DMS79 (cell line): ENCODE measurements around the gene SHLD1.
"Not testable (repeated sequence)": the region's sequence is repeated elsewhere in the genome, so short reads cannot be mapped to it uniquely, and the experiment has no call there.

Experiments used
- DNase-seq: peaks from one replicate; lab custom pipeline; 2025; lab: John Stamatoyannopoulos, UW

SHLD1 gene

GRCh38 chr20:5781367-5781766 is 31.2 kb downstream of the SHLD1 start:
- DNase-seq, result not testable (repeated sequence)

- DNase-seq, result no peak
Observed at GRCh38 chr20:5781798-5782750, 31.9 kb downstream of the SHLD1 start.

- DNase-seq, result peak; percentile 30
Observed at GRCh38 chr20:5784735-5785134, 34.5 kb downstream of the SHLD1 start.

DNA sequence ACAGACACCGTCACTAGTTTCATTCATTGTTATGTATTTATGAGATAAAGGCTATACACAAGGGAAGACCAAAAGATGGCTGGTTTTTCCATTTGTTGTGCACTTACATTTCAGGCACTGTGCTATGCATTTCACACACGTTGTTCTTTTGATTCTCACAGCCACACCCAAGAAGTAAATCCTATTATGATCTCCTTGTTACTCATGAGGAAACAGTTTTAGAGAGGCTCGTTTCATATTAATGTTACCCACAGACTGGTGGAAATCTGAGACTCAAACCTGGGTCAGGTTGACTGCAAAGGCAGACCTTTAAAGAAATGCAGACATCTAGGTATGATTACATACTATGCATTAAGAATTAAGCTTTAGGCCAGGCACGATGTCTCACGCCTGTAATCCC is 34.9 kb downstream of the SHLD1 start:
- DNase-seq, result no peak

DNA sequence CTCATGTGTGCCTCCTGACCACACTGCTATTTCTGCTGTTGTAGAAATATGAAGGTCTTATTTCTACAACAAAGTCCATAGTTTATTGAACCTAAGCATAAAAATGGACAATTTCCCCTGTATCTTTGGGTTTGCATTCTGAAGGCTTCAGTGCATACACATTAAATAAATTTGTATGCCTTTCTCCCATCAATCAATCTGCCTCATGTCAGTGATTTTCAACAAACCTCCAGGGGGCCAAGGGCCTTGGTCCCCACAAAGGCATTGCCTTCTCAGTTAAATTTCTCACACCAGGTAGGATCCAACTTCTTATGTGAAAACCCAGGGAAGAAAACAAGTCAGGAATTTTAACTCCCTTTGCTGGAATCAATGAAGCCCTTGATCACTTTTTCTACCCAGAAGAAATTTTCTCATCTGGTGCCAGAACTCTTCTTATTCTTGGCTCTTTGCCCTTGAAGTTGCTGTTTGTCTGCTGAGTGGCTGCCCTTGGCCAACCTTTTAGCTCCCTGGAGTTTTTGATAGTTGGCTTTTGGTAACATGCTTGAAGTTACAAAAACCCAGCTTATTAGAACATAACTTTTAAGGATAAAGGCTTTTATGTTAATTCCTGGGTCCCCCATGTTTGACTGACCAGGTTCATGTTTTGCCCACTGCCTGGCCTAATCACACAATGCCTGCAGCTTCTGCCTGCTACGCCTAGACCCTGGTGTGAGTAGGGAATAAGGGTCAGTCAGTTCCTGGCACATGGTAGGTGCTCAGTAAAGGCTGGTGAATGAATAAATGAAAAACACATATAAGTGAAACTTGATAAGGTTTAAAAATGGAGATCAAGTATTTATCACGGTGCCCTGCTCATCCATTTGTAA is 37.0 kb downstream of the SHLD1 start:
- no peak for DNase-seq

GRCh38 chr20:5787796-5788165 is 37.6 kb downstream of the SHLD1 start:
- no peak for DNase-seq

DNA sequence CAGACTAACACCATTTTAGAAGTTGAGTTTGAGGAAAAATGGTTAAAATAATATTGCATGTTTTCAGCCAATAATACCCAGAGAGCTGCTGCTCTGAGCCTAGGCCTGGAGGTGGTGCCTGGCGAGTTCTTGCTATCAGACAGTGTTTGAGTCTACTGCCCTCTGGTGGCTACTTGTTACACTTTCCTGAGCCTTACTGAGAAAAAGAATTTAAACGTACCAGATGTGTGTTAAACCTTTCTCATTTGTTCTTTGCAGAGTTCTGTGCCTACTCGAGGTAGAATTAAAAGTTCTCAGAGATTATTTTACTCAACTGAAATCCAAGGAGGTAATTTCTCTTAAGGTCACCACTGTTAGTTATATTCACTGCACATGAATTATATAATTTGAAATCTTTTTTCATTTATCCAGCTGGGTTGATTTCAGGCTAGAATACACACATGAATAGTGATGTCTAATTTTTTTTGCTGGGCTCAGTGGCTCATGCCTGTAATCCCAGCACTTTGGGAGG is 38.2 kb downstream of the SHLD1 start:
- DNase-seq, result peak; percentile 46

DNA sequence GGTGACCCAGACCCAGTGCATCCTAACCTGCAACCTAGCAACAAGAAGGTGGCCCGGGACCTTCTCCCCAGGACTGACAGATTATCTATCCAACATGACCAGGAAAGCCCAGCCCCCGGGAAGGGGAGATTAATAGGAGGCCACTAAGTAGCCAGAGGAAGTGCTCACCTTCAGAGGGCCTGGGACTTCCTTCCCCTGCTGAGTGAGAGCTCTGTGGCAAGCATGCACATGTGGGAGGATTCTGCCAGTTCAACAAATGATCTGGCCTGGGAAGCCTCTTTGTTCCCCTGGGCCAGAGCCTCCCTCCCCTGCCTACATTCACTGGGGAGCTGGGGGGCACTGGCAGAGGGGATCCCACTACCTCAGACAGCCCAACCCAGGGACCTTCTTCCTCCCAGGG is 39.6 kb downstream of the SHLD1 start:
- DNase-seq, result no peak

DNA sequence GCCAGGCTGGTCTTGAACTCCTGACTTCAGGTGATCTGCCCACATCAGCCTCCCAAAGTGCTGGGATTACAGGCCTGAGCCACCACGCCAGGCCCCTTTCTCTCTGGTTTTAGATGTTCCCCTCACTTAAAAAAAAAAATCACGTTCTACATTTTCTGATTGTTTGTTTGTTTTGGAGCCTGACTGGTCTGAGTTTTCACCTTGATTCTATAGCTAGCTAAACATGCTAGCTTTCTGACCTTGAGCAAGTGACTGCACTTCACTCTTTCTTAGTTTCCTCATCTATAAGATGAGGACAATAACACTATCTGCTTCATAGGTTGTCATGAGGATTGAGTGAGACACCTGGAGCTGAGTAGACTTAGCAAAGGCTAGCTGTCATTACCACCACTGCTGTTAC is 43.7 kb downstream of the SHLD1 start:
- no peak for DNase-seq

DNA sequence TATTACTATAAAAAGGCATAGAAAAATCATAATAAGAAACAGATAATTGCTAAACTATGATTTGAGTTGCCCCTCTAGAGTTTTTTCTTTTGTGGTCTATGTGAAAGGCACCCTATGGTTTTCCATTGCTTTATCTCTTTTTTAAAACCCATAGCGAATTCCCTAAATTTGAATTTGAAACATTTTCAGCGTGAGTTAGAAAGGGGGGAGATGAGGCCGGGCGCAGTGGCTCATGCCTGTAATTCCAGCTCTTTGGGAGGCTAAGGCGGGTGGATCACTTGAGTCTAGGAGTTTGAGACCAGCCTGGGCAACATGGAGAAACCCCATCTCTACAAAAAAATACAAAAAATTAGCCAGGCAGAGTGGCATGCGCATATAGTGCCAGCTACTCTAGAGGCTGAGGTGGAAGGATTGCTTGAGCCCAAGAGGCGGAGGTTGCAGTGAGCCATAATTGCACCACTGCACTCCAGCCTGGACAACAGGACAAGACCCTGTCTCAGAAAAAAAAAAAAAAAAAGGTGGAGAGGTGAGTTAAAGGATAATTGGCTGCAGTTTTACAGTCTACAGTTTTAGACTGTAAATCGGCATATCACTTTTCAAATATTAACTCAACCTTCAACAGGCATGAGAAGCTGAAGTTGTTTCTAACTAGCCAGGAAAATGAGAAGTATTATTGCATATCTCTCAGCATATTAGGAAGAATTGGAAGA is 46.3 kb downstream of the SHLD1 start:
- DNase-seq, result no peak

DNA sequence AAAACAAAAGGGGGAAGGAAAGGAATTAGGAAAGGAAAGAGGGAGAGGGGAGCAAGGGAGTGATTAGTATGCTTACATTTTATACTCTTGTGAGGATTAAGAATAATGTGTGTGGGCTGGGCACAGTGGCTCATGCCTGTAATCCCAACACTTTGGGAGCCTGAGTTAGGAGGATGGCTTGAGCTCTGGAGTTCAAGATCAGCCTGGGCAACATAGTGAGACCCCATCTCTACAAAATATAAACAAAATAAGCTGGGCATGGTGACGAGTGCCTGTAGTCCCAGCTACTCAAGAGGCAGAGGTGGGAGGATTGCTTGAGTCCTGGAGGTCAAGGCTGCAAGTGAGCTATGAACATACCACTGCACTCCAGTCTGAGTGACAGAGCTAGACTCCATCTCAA is 47.0 kb downstream of the SHLD1 start:
- no peak for DNase-seq

DNA sequence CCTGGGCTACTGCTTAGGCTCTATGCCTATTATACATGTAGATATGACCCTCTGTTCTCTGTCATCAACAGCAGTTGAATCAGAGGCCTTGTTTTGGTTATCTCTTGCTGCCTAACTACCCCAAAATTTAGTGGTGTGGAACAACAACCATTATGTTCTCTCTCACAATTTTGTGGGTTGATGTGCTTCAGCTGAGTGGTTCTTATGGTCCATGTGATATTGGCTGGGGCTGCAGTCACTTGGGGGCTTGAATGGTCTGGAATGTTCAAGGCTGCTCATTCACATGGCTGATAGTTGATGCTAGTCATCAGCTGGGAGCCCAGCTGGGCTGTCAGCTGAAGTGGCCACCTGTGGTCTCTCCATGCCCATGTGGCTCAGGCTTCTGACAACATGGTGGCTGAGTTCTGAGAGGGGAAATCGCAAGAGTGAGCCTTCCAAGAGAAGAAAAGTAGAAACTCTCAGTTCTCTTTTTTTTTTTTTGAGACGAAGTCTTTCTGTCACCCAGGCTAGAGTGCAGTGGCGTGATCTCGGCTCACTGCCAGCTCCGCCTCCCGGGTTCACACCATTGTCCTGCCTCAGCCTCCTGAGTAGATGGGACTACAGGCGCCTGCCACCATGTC is 47.8 kb downstream of the SHLD1 start:
- DNase-seq, result peak; percentile 12

DNA sequence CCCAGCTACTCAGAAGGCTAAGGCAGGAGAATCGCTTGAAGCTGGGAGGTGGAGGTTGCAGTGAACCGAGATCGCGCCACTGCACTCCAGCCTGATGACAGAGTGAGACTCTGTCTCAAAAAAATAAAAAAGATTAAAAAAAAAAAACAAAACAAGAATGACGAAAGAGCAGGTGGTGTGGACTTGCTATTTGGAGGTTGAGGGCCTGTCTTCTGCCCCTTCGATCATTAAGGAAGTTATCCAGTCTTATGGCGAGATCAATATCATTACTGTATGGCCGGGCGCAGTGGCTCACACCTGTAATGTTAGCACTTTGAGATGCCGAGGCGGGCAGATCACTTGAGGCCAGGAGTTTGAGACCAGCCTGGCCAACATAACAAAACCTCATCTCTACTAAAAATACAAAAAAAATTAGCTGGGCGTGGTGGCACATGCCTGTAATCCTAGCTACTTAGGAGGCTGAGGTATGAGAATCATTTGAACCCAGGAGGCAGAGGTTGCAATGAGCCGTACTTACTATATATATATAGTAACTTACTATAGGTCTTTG is 53.6 kb downstream of the SHLD1 start:
- not testable (repeated sequence) for DNase-seq

DNA sequence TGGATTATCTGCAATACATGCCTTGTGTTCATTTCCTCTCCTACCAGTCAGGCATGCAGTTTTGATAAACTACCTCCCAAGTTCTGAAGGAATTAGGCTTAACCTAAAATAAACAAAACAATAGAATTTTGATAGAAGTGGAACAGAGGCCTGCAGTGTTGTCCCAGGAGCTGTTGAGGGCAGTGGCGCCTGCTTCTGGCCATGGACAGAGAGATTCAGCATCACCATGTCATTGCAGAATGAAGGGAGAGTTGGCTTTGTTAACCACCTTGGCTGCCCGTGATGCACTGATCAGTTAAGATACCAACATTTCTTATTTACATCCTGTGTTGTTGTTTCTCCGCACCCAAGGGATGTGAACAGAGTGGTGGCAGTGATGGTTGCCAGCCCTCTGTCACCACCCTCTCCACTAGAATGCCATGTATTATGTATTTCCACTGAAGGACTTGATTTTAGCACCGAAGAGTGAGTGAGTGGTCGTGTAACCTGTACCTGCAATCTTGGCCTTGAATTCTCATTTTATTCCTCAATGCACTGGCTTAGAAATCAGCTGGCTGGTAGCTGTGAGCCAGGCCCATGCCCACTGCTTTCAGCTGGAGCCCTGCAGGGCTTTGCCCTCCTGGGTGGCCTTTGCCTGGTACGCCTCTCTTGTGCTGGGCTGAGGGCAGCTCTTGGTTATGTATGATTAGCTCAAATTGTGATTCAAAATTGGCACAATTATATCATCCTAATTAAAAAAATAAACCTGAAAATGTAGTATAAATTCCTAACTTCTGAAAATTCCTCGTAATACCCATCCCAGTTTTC is 56.5 kb downstream of the SHLD1 start:
- no peak for DNase-seq

GRCh38 chr20:5807431-5807830 is 57.2 kb downstream of the SHLD1 start:
- no peak for DNase-seq

DNA sequence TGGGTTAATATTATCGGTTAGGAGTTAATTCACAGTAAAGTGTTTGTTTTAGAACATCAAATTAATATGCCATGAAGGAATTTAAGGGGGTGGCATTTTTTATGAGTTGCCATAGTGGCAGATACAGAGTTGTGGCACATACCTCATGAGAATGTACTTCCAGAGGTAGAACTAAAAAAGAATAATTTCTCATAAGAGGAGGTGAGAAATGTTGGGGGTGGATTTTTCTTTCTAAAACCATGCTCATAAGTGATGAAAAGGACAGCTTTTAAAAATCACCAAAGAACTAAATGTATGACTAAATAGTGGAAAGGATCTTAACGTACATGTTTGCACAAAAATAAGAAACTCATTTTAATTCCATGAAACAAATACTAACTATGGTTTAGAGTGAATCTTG is 58.7 kb downstream of the SHLD1 start:
- no peak for DNase-seq

GRCh38 chr20:5809495-5809894 is 59.3 kb downstream of the SHLD1 start:
- no peak for DNase-seq

DNA sequence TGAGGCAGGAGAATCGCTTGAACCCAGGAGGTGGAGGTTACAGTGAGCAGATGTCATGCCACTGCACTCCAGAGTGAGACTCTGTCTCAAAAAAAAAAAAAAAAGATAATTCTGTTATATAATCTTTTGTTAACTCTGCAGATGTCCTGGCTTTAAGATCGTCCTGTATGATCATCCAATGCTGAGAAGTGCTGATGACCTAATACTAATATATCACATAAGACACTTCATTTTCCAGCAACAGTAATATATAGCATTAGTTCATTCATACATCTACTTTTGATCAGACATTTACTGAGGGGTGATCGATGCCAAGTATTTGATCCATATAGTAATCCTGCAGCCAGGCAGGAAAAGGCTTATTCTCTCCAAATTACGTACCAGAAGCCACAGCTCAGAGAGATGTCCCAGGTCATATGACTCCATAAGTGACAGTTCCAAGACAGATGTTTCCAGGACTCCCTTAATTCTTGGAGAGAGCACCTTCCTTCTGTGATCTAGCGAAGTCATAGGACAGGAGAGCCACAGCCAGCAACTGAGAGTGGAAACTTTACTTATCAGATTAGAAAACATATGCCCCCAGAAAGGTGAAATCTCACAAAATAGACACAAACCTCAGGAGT is 60.7 kb downstream of the SHLD1 start:
- DNase-seq, result no peak

GRCh38 chr20:5811746-5812145 is 61.5 kb downstream of the SHLD1 start:
- DNase-seq, result no peak

DNA sequence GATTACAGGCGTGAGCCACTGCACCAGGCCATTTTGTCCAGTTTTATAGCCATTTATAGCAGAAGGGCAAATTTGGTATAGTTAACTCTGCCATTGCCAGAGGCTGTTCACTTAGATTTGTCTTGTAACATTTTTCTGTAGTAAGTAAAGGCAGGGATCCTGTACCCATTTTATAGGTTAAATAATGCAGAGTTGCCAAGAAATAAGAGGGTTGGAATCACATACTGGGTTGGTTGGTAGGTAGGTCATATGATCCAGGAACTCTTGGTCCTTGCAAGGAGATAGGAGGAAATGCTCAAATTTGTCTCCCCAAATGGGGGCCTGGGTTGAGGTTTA is 68.1 kb downstream of the SHLD1 start:
- no peak for DNase-seq
